DND-41 (cell line): ENCODE measurements around the gene SLC22A17.

ENCODE experiments used
- ATAC-seq: fragments of 200-7000 bp; cut with Tn5 transposase; 3 replicates; pipeline ENCODE4 v1.9.1; 2021; ENCODE audit warnings: low read depth; ENCODE audit not compliant: insufficient read depth
- DNase-seq: peaks from one replicate; pipeline ENCODE4 v3.0.0-alpha.2; 2020
- H2AFZ ChIP-seq: 2 replicates; pipeline ENCODE4 v1.6.0; 2012; ENCODE audit warnings: low read depth, low read length
- H3K27ac ChIP-seq: 2 replicates; pipeline ENCODE4 v1.5.1; 2012; ENCODE audit warnings: low read length, inconsistent platforms
- H3K27me3 ChIP-seq: fragments of 200-600 bp; sonication (generic); 2 replicates; pipeline ENCODE4 v1.6.0; 2012; ENCODE audit warnings: low read length, mild to moderate bottlenecking, inconsistent platforms; ENCODE audit not compliant: insufficient read depth, poor library complexity
- H3K36me3 ChIP-seq: 2 replicates; pipeline ENCODE4 v1.5.1; 2012; ENCODE audit warnings: low read length, inconsistent platforms; ENCODE audit not compliant: insufficient read depth
- H3K4me1 ChIP-seq: 2 replicates; pipeline ENCODE4 v1.5.1; 2012; ENCODE audit warnings: mild to moderate bottlenecking, low read length; ENCODE audit not compliant: insufficient read depth
- H3K4me2 ChIP-seq: 2 replicates; pipeline ENCODE4 v1.6.0; 2012; ENCODE audit warnings: mild to moderate bottlenecking, moderate library complexity, low read length, inconsistent platforms; ENCODE audit not compliant: insufficient read depth
- H3K4me3 ChIP-seq, 2 experiments: fragments of 200-600 bp in 1 of 2; shearing (Covaris generic) in 1 of 2; 2 replicates each; pipeline ENCODE4 v1.5.1; 2012 to 2016; ENCODE audit warnings: inconsistent platforms in 2 of 2, low read length in 2 of 2, mild to moderate bottlenecking in 2 of 2, low read depth in 1 of 2, moderate library complexity in 1 of 2
- H3K79me2 ChIP-seq: 2 replicates; pipeline ENCODE4 v1.6.0; 2012; ENCODE audit warnings: low read length, inconsistent platforms; ENCODE audit not compliant: insufficient read depth
- H3K9ac ChIP-seq: 2 replicates; pipeline ENCODE4 v1.6.0; 2012; ENCODE audit warnings: low read depth, mild to moderate bottlenecking, inconsistent platforms, low read length, moderate library complexity
- H3K9me3 ChIP-seq: 2 replicates; pipeline ENCODE4 v1.5.1; 2012; ENCODE audit warnings: low read length, moderate library complexity, mild to moderate bottlenecking, inconsistent platforms; ENCODE audit not compliant: insufficient read depth, severe bottlenecking
- H4K20me1 ChIP-seq: 2 replicates; pipeline ENCODE4 v1.6.0; 2012; ENCODE audit warnings: low read length; ENCODE audit not compliant: insufficient read depth
- CTCF ChIP-seq: IDR thresholded peaks from 2 replicates; pipeline ENCODE4 v1.5.1; 2012; ENCODE audit warnings: borderline replicate concordance, low read length, moderate library complexity, mild to moderate bottlenecking; ENCODE audit not compliant: poor library complexity, severe bottlenecking; ENCODE audit errors: extremely low read depth
- EZH2 ChIP-seq: IDR thresholded peaks from 3 replicates; pipeline ENCODE4 v1.6.1; 2012; ENCODE audit warnings: borderline replicate concordance, low read depth, mild to moderate bottlenecking, moderate library complexity, low read length, inconsistent platforms; ENCODE audit not compliant: severe bottlenecking

The SLC22A17 gene

GRCh38 chr14:23359722-23360447 is 7.2 kb upstream of the SLC22A17 start:
- Histone ChIP-seq H2AFZ (no peak overlapping the region), H3K36me3 (no peaks in the 10 kb centered on the region), H3K9ac (no peak overlapping the region), H3K4me3 (no peak overlapping the region), H3K79me2 (no peaks in the 10 kb centered on the region), H3K9me3 (no peaks in the 10 kb centered on the region), H3K4me2 (no peak overlapping the region), H4K20me1 (0 out of 2 replicates have a peak, but pooled peaks cover 3% of the 10 kb centered on the region), H3K27ac (no peak overlapping the region), H3K27me3 (peaks cover 24% of the 10 kb centered on the region), H3K4me1 (no peaks in the 10 kb centered on the region)
- TF ChIP-seq CTCF (no peak), EZH2 (no peak)
- ATAC-seq: no peak
- DNase-seq: no peak

GRCh38 chr14:23359167-23359626 is 6.5 kb upstream of the SLC22A17 start:
- no peaks in the 10 kb centered on the region for H3K36me3 ChIP-seq
- H3K79me2 ChIP-seq: no peaks in the 10 kb centered on the region
- H3K9me3 ChIP-seq: no peaks in the 10 kb centered on the region

GRCh38 chr14:23358553-23359166 is 6.0 kb upstream of the SLC22A17 start:
- no peaks in the 10 kb centered on the region for H3K36me3 ChIP-seq
- H3K4me1 ChIP-seq: no peaks in the 10 kb centered on the region
- DNase-seq: no peak
- peaks cover 34% of the 10 kb centered on the region for H3K27me3 ChIP-seq
- no peak for TF ChIP-seq EZH2
- TF ChIP-seq CTCF: no peak
- no peak overlapping the region for H2AFZ ChIP-seq
- no peak for ATAC-seq
- no peaks in the 10 kb centered on the region for H3K9me3 ChIP-seq
- H3K9ac ChIP-seq: no peak overlapping the region
- no peaks in the 10 kb centered on the region for H3K79me2 ChIP-seq
- no peak overlapping the region for H3K27ac ChIP-seq
- H3K4me2 ChIP-seq: no peak overlapping the region
- 0 out of 2 replicates have a peak, but pooled peaks cover 3% of the 10 kb centered on the region for H4K20me1 ChIP-seq
- no peak overlapping the region for H3K4me3 ChIP-seq

More at GRCh38 chr14:23359167-23359626, 6.5 kb upstream of the SLC22A17 start:
- H4K20me1 ChIP-seq: 0 out of 2 replicates have a peak, but pooled peaks cover 3% of the 10 kb centered on the region
- peaks cover 29% of the 10 kb centered on the region for H3K27me3 ChIP-seq
- no peak overlapping the region for H3K4me2 ChIP-seq
- no peak overlapping the region for H3K9ac ChIP-seq
- ATAC-seq (no peak), DNase-seq (no peak)
- no peak overlapping the region for H3K4me3 ChIP-seq
- H3K4me1 ChIP-seq: no peaks in the 10 kb centered on the region
- no peak overlapping the region for H3K27ac ChIP-seq
- no peak overlapping the region for H2AFZ ChIP-seq
- no peak for TF ChIP-seq CTCF
- no peak for TF ChIP-seq EZH2
